Keratinocyte (primary cell): ENCODE results near the gene CCDC82. TPM values are rescaled to one million over a fixed set of nuclear protein-coding genes. Genes with fewer than 3 reads are reported as not detected.

Experiments used
- DNase-seq: peaks from one replicate; pipeline ENCODE4 v3.0.0-alpha.2; 2011; ENCODE audit warnings: low read depth, missing footprints, low spot score
- FAIRE-seq: peaks from 2 replicates; lab custom pipeline; 2011; peaks lifted over from hg19 to GRCh38; lab: Jason Lieb, UNC
- H2AFZ ChIP-seq: 2 replicates; pipeline ENCODE4 v1.6.0; 2012; ENCODE audit warnings: low read length, control low read depth, inconsistent platforms; ENCODE audit not compliant: control insufficient read depth
- H3K27ac ChIP-seq: 2 replicates; pipeline ENCODE4 v1.5.1; 2011; ENCODE audit warnings: low read length; ENCODE audit not compliant: control insufficient read depth, insufficient read depth
- H3K27me3 ChIP-seq: 3 replicates; pipeline ENCODE4 v1.6.0; 2011; ENCODE audit warnings: low read length; ENCODE audit not compliant: control insufficient read depth, insufficient read depth; ENCODE audit errors: extremely low read depth
- H3K36me3 ChIP-seq, 2 experiments: 2 replicates in 1 of 2; 3 replicates in 1 of 2; pipeline ENCODE4 v1.5.1; 2011; ENCODE audit warnings: low read length in 2 of 2, mild to moderate bottlenecking in 1 of 2; ENCODE audit not compliant: control insufficient read depth in 2 of 2, insufficient read depth in 2 of 2; ENCODE audit errors: extremely low read depth in 1 of 2
- H3K4me1 ChIP-seq: 3 replicates; pipeline ENCODE4 v1.5.1; 2011; ENCODE audit warnings: low read length; ENCODE audit not compliant: control insufficient read depth, insufficient read depth; ENCODE audit errors: extremely low read depth
- H3K4me2 ChIP-seq: 3 replicates; pipeline ENCODE4 v1.6.0; 2011; ENCODE audit warnings: low read depth, low read length; ENCODE audit not compliant: control insufficient read depth, insufficient read depth; ENCODE audit errors: extremely low read depth
- H3K4me3 ChIP-seq, 3 experiments: fragments of 200-600 bp in 1 of 3; sonication (generic) in 1 of 3; 2 replicates in 2 of 3; 3 replicates in 1 of 3; pipeline ENCODE4 v1.5.1; 2011 to 2016; ENCODE audit warnings: low read length in 3 of 3, mild to moderate bottlenecking in 3 of 3, control low read depth in 2 of 3, inconsistent platforms in 1 of 3, low read depth in 1 of 3, mixed read lengths in 1 of 3, mixed run types in 1 of 3, moderate library complexity in 1 of 3; ENCODE audit not compliant: control insufficient read depth in 2 of 3, insufficient read depth in 2 of 3; ENCODE audit errors: extremely low read depth in 1 of 3
- H3K79me2 ChIP-seq: 2 replicates; pipeline ENCODE4 v1.6.0; 2012; ENCODE audit warnings: low read length; ENCODE audit not compliant: control insufficient read depth, insufficient read depth
- H3K9ac ChIP-seq: 3 replicates; pipeline ENCODE4 v1.6.0; 2011; ENCODE audit warnings: low read length; ENCODE audit not compliant: control insufficient read depth, insufficient read depth; ENCODE audit errors: extremely low read depth
- H3K9me1 ChIP-seq: 3 replicates; pipeline ENCODE4 v1.6.0; 2011; ENCODE audit warnings: low read length; ENCODE audit not compliant: control insufficient read depth, insufficient read depth; ENCODE audit errors: extremely low read depth
- H3K9me3 ChIP-seq: 2 replicates; pipeline ENCODE4 v1.5.1; 2012; ENCODE audit warnings: low read depth, low read length; ENCODE audit not compliant: control insufficient read depth
- H4K20me1 ChIP-seq: 3 replicates; pipeline ENCODE4 v1.6.0; 2011; ENCODE audit warnings: low read length; ENCODE audit not compliant: control insufficient read depth, insufficient read depth; ENCODE audit errors: extremely low read depth
- CTCF ChIP-seq, 3 experiments: IDR thresholded peaks in 1 of 3; conservative IDR thresholded peaks in 1 of 3; optimal IDR thresholded peaks in 1 of 3; 2 replicates in 2 of 3; 3 replicates in 1 of 3; pipeline versions ENCODE3 to v1.5.1; 2011; ENCODE audit warnings: low read length in 3 of 3, mild to moderate bottlenecking in 3 of 3, moderate library complexity in 2 of 3, control low read depth in 1 of 3, inconsistent platforms in 1 of 3; ENCODE audit not compliant: insufficient read depth in 2 of 3; ENCODE audit errors: extremely low read depth in 1 of 3
- EZH2 ChIP-seq: IDR thresholded peaks from one replicate; pipeline ENCODE4 v1.6.1; 2012; ENCODE audit warnings: inconsistent platforms, mild to moderate bottlenecking, low read length, moderate library complexity
- dilution Hi-C: fragments of 300-500 bp; cut with MboI; formaldehyde crosslinking; loops from one replicate; pipeline ENCODE4 v1.7.0; 2020; ENCODE audit warnings: low sequenced_read_pairs; ENCODE audit not compliant: extremely low pct_ligation_motif_present
- polyA plus RNA-seq, 5 experiments: library from polyadenylated mRNA; depleted of rRNA in 3 of 5; stranded (reverse) in 3 of 5; stranded (forward) in 1 of 5; unstranded in 1 of 5; fragments of >200 nt; gene quantifications; 1 replicate in 1 of 5; 2 replicates in 3 of 5; 3 replicates in 1 of 5; pipeline versions ENCODE4 v1.2.1 to v1.2.3, GENCODE V29; 2011 to 2012; ENCODE audit warnings: missing spikeins in 2 of 5, low read depth in 1 of 5, low replicate concordance in 1 of 5

CCDC82 gene
- polyA plus RNA-seq, 1 donor (not counting 4 experiments of a cell fraction or from before 2014, with no cell fraction given), result 19.3 TPM

GRCh38 chr11:96396637-96397036 lies 6.9 kb upstream of the CCDC82 start:
- Histone ChIP-seq H4K20me1 (no peaks in the 10 kb centered on the region), H3K36me3 (no peaks in the 10 kb centered on the region), H3K4me1 (peaks cover 8% of the 10 kb centered on the region), H3K27me3 (no peaks in the 10 kb centered on the region), H3K9me1 (peaks cover 2% of the 10 kb centered on the region), H3K4me3 (no peak overlapping the region), H3K9ac (no peak overlapping the region), H3K27ac (no peak overlapping the region), H2AFZ (no peak overlapping the region), H3K79me2 (peaks cover 2% of the 10 kb centered on the region), H3K4me2 (no peak overlapping the region), H3K9me3 (no peaks in the 10 kb centered on the region)
- TF ChIP-seq CTCF (optimal IDR thresholded peaks at IDR 0.05 in 1 of 3, IDR thresholded peaks at IDR 0.05 in 1 of 3, conservative IDR thresholded peaks at IDR 0.05 in 1 of 3; ENCODE audit: extremely low read depth in 1 of 3, insufficient read depth in 2 of 3, low read length in 3 of 3), result no peak
- no peak for TF ChIP-seq EZH2
- no peak for DNase-seq
- dilution Hi-C loops, result no loop called here
- peak; percentile 66 for FAIRE-seq

DNA sequence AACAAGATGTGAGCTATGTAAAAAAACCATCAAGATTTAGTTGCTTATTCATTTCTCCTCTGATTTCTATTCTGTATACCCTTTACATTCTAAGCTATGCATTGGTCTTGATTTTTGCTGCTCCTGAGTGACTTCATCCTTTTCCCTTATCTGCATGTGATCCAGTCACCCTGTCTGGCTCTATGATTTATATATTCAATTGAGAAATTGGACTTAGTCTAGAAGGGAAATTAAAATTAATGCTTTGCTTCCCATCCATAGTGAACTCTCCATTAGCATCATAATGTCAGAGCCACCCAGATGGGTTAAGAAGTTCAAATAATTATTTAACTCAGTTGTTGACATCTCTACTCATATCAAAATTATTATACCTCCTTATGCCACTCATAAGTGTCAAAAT lies 5.1 kb upstream of the CCDC82 start:
- no peak overlapping the region for H3K27ac ChIP-seq
- H3K36me3 ChIP-seq, result peaks cover 0 to 3% of the 10 kb centered on the region in 2 experiments
- H3K79me2 ChIP-seq, result peaks cover 19% of the 10 kb centered on the region
- H3K27me3 ChIP-seq, result no peaks in the 10 kb centered on the region
- no peak for DNase-seq
- no peaks in the 10 kb centered on the region for H4K20me1 ChIP-seq
- H3K4me2 ChIP-seq, result no peak overlapping the region
- peaks cover 14% of the 10 kb centered on the region for H3K4me1 ChIP-seq
- dilution Hi-C loops, result no loop called here
- no peak for FAIRE-seq
- H3K9me3 ChIP-seq, result no peaks in the 10 kb centered on the region
- H3K9me1 ChIP-seq, result peaks cover 2% of the 10 kb centered on the region
- H3K4me3 ChIP-seq, result no peak overlapping the region
- no peak for TF ChIP-seq CTCF (optimal IDR thresholded peaks at IDR 0.05 in 1 of 3, IDR thresholded peaks at IDR 0.05 in 1 of 3, conservative IDR thresholded peaks at IDR 0.05 in 1 of 3; ENCODE audit: extremely low read depth in 1 of 3, insufficient read depth in 2 of 3, low read length in 3 of 3)
- no peak for TF ChIP-seq EZH2
- H2AFZ ChIP-seq, result no peak overlapping the region
- no peak overlapping the region for H3K9ac ChIP-seq
